HTERT RPE-1 (cell line): ENCODE measurements around the gene DHX15.

Experiments used
- in situ Hi-C: fragments of 300-500 bp; cut with MboI; formaldehyde crosslinking; loops from 4 replicates; pipeline ENCODE4 v1.14.3; 2020; ENCODE audit warnings: low sequenced_read_pairs

DHX15 gene

DNA sequence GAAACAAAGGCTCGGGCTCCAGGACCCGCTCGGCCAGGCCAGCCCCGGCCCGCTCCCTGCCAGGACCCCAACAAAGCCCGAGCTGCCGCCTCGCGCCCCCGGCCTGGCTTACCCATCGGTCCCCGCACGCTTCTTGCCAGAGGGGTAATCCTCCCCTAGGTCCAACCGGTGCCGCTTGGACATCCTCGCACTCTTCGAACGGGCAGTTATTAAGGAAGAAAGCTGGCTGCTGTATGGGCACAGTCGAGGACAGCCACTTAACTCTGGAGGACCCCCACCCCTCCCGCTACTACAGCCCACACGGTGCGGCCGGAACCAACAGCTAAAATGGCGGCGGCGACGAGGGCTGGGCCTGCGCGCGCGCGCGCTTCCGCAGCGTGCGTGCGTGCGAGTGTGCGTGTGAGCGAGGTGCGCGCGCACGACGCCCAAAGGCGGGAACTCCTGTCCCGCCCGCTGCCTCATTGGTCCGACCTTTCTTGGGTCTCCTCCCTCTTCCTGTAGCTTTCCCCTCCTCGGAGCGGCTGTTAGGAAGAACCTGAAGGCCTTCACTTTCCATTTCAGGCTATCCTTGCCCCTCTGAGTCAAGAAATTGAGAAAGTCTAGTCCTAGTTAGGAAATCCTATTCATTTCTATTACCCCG lies at the start of gene DHX15:
TSS of gene DHX15 (minus strand) at position 344 of the 640 bp plus-strand sequence. CDS start at position 183, 161 bp downstream.
- in situ Hi-C loops = no loop called here

DNA sequence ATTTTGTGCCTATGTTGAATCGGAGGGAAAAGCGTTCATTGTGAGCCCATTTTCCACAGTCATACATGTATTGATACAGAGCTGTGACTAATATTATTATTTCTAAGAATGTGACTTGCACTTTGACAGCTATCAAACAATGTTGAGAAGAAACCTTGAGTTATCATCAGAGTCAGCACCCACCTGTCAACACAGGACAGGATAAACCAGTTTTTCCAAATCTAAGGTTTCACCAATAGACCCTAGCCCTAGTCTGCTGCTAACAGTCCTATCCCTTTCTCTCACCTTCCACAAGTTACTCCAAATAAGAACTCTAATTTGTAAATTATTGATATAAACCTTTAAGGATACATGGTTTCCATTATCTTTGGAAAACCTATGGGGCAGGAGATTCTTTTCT lies 47.7 kb upstream of the DHX15 start:
- in situ Hi-C loops = no loop called here

DNA sequence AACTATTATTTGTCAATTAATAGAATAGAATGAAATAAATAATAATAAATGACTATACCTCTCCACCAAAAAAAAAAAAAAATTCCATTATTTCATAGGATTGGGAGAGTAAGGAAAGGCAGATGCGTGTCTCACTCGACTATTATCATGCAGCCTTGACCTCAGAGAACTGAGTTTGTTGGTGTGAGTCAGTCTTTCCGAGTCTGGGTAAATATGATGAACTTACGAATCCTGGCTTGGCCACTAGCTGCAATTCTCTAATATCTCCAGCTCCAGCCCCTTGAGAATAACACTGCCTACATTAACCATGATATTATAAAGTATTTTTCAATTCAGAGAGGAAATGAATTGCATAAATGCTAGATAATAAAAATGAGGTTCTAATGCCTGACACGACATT lies 46.6 kb upstream of the DHX15 start:
- in situ Hi-C loops = no loop called here

DNA sequence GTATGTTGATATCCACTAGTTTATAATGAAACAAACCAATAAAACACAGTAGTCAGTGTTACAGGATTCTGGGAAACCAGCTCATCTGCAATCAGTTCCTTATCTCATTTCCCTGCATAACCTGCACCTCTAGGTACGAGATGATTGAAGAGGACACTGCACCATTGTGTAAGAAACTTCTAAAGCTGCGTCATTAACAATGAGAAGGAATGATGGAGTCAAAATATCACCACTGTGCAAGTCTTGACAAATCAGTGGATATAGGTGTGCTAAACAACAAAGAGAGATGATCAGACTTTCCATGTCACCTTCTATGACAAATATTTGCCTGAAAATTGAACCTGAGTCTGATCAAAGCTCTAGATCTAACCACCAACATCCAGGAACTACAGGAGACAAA lies 40.7 kb upstream of the DHX15 start:
- in situ Hi-C loops = no loop called here

DNA sequence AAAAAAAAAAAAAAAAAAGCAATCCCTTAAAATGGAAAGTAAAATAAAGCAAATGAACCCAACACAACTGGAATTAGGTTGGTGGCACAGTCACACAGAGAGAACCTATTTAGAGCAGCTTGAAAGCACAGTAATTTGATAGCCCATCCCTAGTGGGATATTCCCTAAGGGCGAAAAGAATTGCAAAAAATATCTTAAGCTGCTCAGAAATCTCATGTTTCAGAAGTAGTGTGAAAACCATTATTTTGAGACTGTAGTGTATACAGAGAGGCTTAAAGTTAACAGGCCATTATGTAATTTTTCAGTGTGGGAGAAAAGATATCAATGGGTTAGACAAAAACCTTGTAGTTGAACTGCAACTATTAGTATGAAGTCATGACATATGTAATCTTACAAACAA lies 40.0 kb upstream of the DHX15 start:
- in situ Hi-C loops = no loop called here

DNA sequence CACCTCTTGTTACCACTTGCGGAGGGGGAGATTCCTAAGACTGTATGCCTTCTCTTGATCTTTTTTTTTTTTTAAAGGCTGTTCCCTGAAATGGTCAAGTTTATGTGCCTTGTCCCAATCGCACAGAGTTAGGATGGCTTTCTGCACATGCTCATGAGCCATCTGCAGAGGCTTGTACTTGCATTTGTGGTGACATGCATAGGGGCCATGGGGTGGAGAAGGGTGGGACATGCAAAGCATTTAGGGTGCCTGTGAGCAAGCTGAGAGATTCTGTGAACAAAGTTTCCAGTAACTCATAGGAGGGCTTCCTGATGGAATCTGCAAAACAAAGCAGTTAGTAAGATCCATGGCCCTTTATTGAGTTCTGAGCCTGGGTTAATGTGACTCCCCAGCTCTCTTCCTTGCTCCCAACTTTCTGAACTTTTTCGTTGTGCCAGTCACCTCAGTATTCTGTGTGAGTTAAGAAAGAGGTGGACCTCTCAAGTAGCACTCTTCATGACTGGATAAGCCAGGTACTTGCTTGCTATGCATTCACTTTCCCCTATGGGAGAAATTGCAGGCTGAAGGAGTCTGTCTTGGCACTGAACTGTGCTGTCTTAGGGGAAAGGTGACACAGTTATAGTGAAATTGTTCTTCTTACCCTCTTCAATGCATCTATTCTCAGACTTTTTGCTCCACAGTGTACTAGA lies 37.9 kb upstream of the DHX15 start:
- in situ Hi-C loops = no loop called here

DNA sequence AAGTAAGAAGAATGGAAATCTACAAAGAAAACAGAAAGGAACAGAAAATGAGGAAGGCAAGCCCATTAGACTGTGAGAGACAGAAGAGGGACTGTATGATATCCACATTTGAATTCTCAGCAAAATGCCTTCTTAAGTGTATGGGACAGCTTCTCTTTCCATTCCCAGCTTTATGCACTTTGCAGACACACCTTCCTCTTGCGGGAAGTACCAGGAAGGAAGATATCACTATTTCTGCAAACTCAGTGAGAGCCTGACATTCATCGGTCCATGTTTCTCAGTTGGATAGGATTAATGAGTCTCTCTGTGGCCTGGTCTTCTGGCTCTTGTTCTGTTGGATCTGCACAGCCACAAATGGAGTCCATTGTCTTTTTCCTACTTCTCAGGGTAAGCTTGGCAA lies 31.6 kb upstream of the DHX15 start:
- in situ Hi-C loops = no loop called here

DNA sequence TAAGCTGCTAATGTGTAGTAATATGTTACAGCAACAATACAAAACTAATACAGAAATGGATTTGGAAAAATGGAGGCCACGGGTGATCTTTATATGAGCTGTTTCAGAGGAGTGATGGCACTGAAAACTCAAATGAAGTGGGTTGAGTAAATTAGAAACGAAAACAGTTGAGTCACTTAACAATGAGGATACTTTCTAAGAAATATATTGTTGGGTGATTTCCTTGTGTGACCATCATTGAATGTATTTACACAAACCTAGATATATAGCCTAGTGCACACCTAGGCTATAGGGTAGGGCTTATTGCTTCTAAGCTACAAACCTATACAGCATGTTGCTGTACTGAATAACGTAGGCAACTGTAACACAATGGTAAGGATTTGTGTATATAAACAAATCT lies 30.5 kb upstream of the DHX15 start:
- in situ Hi-C loops = no loop called here

DNA sequence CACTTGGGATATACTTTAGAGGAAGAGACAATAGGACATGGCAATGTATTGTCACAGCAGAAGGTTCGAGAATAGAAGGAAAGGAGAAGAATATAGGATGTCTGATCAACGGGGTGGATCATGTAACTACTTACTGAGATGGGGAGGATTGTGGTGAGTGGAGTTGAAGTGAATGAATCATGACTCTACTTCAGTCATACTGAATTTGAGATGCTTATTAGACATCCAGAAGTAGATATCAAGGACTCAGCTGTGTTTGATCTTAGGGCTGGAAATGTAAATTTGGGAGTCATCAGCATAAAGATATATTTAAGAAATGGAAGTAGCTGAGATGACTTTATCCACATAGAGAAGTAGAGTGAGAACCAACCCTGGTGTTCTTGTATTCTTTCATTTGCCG lies 29.1 kb upstream of the DHX15 start:
- in situ Hi-C loops = no loop called here

DNA sequence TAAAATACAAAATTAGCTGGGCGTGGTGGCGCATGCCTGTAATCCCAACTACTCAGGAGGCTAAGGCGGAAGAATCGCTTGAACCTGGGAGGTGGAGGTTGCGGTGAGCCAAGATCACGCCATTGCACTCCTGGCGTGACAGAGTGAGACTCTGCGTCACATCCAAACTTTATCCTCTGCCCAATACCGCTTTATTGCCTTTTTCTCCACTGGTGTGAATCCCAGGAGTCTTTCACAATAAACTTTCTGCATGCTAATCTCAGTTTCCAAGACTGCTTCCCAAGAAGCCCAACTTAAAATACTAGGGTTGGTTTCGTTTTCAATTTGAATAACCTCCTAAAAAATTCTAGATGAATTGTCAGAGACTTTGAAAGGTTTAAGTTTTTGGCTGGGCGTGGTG lies 27.2 kb upstream of the DHX15 start:
- in situ Hi-C loops = no loop called here

DNA sequence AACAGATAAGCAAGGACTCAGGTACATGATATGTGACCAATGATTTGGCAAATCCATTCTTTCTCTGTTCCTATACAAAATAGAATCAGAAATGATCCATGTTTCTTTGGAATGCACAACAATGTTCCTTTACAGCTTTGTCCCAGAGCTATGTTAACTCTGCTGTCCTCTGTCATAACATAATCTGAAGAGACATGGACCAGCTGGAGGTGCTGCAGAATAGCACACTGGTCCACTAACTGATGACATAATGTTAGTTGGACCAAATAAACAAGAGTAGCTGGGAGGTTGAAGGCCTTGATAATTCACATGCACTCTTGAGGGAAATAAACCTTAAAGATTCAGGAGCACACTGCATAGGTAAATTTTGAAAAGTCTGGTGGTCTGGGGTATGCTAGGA lies 23.0 kb upstream of the DHX15 start:
- in situ Hi-C loops = no loop called here

DNA sequence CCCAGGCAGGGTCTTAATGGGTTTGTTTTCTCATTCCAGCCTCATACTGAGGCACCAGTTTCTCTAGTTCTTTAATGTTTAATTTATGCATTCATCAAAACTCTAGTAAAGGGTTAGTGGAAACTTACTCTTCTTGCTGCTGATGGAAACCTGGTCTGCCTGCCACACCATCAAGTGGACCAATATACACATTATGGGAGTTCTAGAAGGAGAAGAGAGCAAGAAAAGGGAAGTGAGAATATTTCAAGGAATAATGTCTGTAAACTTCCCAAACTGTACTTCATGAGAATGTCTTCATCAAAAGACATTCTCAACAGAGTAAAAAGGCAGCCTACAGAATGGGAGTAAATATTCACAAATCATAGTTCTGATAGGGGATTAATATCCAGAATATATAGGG lies 20.9 kb upstream of the DHX15 start:
- in situ Hi-C loops = no loop called here

DNA sequence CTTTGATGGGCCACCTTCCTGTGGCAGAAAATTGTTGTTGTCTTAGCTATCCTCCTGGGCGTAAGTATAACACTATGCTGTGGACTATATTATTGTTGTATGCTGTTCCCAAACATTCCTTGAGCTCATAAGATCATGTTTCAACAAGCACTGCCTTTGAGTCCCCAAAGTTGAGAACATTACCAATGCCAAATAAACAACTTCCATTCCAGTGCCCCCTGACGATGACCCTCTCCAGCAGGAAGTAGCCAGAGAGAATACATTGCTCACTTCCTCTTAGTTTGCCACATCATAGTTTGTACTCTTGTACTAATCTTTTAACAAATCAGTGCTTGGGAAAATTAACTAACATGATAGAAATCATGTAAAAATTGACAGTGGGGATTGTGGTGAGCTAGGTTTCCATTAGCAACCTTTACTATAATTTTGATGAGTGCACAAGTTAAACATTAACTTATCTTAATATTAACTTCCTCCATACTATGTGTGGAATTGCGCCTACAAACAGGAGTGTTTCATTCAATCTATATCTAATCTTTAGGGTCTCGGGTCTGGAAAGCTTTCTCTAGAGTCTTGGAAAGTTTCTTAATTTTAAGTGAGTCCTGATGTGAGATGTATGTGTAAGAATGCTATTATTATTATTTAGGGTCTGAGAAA lies 20.3 kb upstream of the DHX15 start:
- in situ Hi-C loops = no loop called here

DNA sequence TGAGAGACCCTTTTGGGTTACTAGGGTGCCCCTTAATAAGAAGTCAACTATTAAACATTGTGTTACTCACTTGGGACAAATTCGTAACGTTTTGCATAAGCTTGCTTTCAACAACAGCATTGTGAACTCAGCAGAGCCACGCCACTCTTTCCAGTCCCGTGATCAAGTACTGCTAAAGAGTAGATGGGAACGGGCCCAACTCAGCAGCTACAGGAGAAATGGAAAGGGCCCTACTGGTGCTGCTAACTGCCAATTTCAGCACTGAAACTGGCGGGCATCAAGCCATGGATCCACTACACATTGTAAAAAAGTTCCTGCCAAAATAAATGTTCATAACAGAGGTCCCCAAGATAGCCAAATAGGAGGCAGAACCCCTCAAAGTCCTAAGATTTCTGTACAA lies 19.0 kb upstream of the DHX15 start:
- in situ Hi-C loops = no loop called here

DNA sequence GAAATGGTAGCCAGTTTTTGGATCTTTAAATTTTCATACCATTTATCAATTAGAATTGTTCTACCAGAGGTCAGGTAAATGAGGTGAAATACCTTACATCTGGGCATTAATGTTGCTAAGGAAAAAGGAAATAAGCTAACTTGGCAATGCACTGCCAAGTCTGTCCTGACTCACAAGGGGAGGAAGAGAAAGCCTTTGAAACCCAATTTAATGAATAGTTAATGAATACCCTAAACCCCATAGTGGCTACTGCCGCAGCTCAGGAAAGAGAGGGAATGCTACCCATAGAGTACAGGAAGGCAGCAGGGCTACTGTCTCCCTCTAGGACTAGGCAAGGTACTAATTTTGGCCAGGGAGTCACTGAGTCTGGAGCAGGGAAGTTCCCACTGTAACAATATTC lies 16.8 kb upstream of the DHX15 start:
- in situ Hi-C loops = no loop called here

DNA sequence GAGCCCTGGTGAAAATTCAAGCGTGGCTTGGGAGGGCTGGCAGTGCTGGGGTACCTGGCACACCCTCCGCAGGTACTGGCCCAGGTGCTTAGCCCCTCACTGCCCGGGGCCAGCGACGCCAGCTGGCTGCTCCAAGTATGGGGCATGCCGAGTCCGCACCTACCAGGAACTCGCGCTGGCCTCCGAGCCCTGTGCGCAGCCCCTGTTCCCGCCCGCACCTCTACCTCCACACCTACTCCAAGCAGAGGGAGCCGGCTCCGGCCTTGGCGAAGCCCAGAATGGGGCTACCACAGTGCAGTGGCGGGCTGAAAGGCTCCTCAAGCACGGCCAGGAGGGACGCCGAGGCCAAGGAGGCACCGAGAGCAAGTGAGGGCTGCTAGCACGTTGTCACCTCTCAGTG lies 14.9 kb upstream of the DHX15 start:
- in situ Hi-C loops = no loop called here

DNA sequence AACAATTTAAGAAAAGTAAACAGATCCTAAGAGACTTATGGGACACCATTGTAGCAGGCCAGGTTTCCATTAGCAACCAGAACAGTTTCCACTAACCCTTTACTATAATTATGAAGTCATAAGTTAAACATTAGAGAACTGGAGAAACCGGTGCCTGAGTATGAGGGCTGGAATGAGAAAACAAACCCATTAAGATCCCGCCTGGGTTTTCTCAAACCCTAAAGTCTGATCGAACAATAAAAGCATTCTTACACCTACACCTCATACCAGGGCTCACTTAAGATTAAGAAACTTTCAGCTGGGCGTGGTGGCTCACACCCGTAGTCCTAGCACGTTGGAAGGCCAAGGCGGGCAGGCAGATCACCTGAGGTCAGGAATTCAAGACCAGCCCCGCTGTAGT lies 13.7 kb upstream of the DHX15 start:
- in situ Hi-C loops = no loop called here

DNA sequence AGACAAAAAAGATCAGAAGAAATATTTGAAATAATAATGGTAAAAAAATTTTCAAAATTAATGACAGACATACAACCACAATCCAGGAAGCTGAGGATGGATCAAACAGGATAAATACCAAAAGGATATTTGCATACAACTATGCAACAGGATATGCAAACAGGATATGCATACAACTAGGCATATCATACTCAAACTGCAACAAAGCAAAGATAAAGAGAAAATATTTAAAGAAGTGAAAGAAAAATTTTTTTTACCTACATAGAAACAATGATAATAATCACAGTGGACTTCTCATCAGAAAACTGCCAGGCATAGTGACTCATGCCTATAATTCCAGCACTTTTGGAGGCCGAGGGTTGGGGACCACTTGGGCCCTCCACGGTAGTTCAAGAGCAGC lies 11.3 kb upstream of the DHX15 start:
- in situ Hi-C loops = no loop called here

DNA sequence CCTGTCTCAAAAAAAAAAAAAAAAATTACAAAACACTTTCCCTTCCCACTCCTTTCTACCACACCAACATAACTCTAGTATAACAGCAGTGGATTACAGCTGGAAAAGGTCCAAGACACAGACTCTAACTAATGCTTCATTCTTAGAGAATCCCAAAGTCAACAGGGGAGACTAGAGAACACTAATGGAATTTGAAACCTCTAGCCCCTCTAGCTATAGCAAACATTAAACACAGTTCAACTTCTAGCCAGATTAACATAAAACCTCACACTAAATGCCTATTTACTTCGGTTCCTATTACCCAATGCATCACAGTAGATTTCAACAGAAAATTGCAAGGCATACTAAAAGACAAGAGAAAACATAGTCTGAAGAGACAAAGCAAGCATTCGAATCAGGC lies 10.5 kb upstream of the DHX15 start:
- in situ Hi-C loops = no loop called here

DNA sequence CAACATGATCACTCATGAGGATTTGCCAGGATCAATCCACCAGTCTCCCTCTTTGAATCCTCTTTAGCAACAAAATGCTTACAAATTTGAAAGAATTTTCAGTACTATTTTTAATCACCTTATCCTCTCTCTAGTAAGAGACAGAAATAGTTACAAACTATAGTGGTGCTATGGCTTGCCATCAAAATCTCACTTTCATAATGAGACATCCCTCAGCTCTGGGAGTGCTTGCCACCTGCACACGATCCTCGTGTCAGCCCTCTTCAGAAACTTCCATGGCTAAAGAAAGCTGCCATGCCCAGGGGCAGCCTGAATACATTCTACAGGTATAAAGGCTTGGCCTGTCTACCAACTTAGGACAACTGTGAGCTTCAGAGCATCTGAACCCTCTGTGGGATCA lies 5.1 kb upstream of the DHX15 start:
- in situ Hi-C loops = no loop called here

DNA sequence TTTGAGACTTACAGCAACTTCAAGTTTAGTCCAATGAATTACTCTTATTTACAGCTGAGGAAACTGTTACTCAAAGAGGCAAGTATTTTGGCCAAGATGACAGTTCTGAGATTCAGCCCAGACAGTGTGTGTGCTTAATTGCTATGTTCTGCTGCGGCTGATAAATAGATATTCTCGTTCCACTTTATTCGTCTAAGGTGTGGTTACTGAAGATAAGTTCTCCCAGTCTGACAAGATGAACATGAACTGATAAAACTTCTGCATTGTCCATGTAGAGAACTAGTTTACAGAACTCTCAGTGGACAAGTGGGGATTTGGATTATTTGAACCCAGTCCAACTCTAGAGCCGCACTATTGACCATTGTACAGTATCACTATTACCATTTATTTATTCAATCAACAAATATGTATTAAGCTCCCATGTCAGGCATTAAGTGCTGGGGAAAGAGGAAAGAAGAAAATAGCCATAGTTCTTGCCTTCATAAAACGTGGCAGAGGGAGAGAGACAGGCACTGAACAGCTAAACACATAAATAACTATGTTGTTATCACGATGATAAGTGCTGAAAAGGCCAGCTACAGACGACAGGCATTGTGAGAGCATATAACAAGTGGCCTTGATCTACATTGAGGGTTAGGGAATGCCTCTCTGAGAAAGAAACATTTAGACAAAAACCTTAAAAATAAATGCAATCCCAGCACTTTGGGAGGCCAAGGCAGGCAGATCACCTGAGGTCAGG lies 4.0 kb upstream of the DHX15 start:
- in situ Hi-C loops = no loop called here
